HL-60/S4 treated with phorbol 12-myristate 13-acetate at 8.2 ng/mL for 4 days and 3 days (cell line): ENCODE data around the gene RRP15.

Source experiments
- in situ Hi-C: fragments of 300-500 bp; cut with MboI; formaldehyde crosslinking; loops from 2 replicates; pipeline ENCODE4 v1.15.0; 2022; ENCODE audit warnings: low sequenced_read_pairs

RRP15 gene, protein sequence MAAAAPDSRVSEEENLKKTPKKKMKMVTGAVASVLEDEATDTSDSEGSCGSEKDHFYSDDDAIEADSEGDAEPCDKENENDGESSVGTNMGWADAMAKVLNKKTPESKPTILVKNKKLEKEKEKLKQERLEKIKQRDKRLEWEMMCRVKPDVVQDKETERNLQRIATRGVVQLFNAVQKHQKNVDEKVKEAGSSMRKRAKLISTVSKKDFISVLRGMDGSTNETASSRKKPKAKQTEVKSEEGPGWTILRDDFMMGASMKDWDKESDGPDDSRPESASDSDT

GRCh38 chr1:218284917-218285635 is at the start of gene RRP15:
RRP15 (plus strand) TSS chr1:218285293; CDS start chr1:218285317, 24 bp downstream.
- in situ Hi-C loops, result no loop called here

DNA sequence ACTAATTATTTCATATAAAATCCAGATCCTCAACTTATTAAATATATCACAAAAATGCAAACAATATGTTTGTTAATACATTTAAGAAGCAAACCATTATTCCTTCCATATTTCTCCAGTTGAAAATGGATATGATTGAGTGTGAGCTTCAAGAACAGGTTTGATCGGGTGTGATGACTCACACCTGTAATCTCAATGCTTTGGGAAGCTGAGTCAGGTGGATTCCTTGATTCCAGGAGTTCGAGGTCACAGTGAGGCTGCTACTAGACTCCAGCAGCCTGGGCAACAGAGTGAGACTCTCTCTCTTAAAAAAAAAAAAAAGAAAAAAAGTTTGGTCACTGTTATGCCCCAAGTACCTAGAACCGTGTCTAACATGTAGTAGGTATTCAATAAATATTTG is 42.9 kb upstream of the RRP15 start:
- in situ Hi-C loops, result no loop called here

- in situ Hi-C loops, result no loop called here
These were observed 37.8 kb upstream of the RRP15 start for GRCh38 chr1:218247339-218247738.

GRCh38 chr1:218249338-218250140 is 35.6 kb upstream of the RRP15 start:
- in situ Hi-C loops, result no loop called here

- in situ Hi-C loops, result no loop called here
These were observed 34.6 kb upstream of the RRP15 start for GRCh38 chr1:218250492-218250891.

GRCh38 chr1:218254296-218254946 is 30.7 kb upstream of the RRP15 start:
- in situ Hi-C loops, result no loop called here

GRCh38 chr1:218255090-218255489 is 30.0 kb upstream of the RRP15 start:
- in situ Hi-C loops, result no loop called here

- in situ Hi-C loops, result no loop called here
These were observed 27.7 kb upstream of the RRP15 start for GRCh38 chr1:218257371-218257770.

GRCh38 chr1:218257971-218258370 is 27.1 kb upstream of the RRP15 start:
- in situ Hi-C loops, result no loop called here

GRCh38 chr1:218259339-218259738 is 25.8 kb upstream of the RRP15 start:
- in situ Hi-C loops, result no loop called here

DNA sequence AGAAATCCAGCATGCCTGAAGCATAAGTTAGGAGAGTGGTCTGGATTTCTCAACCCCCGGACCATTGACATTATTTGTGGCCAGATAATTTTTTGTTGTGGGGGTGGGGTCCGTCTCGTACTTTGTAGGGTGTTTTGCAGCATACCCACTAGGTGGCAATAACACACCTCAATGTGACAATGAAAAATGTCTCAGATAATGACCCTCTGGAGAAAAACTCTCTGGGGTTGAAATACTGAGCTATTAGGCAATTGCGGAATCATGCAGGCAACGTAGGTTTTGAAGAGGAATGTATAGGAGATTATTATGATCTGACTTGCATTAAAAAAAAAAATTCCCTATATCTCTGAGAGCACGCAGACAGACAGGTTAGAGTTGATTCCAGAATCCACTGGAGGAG is 25.3 kb upstream of the RRP15 start:
- in situ Hi-C loops, result no loop called here

DNA sequence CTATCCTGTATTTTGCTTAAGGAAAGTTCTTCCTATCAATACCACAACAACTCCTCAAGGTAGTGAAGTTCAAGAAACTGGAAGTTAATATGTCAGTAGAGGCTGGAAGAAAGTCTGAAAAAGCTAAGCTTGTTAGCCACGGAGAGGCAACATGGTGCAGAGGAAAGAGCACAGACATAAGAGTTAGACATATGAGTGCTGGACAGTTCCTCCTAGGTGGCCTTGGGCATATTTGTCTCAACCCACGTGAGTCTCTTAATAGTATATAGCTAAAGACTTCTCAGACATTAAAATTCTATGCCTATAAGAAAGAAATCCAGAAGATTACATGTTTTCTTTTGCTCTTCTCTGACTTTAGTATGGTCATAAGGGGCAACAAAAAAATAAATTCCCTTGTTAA is 22.8 kb upstream of the RRP15 start:
- in situ Hi-C loops, result no loop called here

- in situ Hi-C loops, result no loop called here
These were observed 18.7 kb upstream of the RRP15 start for GRCh38 chr1:218266356-218266755.

- in situ Hi-C loops, result no loop called here
These were observed 12.7 kb upstream of the RRP15 start for GRCh38 chr1:218272366-218272765.

- in situ Hi-C loops, result no loop called here
These were observed 11.2 kb upstream of the RRP15 start for GRCh38 chr1:218273762-218274479.

- in situ Hi-C loops, result no loop called here
These were observed 10.6 kb upstream of the RRP15 start for GRCh38 chr1:218274511-218274910.

GRCh38 chr1:218275823-218276222 is 9.3 kb upstream of the RRP15 start:
- in situ Hi-C loops, result no loop called here

DNA sequence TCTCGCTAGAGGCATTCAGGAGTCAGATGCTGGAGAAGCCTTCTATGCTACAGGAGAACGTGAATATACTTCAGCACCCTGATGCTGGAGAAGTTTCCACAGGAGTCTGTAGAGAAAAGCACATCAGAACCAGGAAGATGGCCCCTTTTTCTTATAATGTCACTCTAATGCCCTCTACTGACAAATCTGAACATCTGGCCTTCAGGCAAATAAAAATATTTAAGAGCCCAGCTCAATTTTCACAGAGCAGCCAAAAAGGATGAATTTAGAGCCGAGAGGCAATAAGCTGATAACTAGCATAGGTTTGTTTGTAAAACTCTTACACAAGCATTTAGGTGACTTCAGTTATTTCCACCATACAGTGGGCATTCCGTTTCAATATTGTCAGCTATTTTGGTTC is 3.8 kb upstream of the RRP15 start:
- in situ Hi-C loops, result no loop called here

GRCh38 chr1:218284377-218284916 is 646 bp upstream of the RRP15 start:
- in situ Hi-C loops, result no loop called here

- in situ Hi-C loops, result no loop called here
These were observed 7.4 kb downstream of the RRP15 start for GRCh38 chr1:218292515-218292914.
